Measurements from ENCODE around the gene CMBL. TPM values are rescaled to one million over a fixed set of nuclear protein-coding genes. Genes with fewer than 3 reads are reported as not detected.
A peak's percentile ranks its signal among the peaks of the same experiment; 100 is the strongest.
"Not testable (repeated sequence)": the region's sequence is repeated elsewhere in the genome, so short reads cannot be mapped to it uniquely, and the experiment has no call there.

The CMBL gene
- total and polyA plus RNA-seq, 9 donors, result 24.1 to 89.7 (median 74.4) TPM

DNA sequence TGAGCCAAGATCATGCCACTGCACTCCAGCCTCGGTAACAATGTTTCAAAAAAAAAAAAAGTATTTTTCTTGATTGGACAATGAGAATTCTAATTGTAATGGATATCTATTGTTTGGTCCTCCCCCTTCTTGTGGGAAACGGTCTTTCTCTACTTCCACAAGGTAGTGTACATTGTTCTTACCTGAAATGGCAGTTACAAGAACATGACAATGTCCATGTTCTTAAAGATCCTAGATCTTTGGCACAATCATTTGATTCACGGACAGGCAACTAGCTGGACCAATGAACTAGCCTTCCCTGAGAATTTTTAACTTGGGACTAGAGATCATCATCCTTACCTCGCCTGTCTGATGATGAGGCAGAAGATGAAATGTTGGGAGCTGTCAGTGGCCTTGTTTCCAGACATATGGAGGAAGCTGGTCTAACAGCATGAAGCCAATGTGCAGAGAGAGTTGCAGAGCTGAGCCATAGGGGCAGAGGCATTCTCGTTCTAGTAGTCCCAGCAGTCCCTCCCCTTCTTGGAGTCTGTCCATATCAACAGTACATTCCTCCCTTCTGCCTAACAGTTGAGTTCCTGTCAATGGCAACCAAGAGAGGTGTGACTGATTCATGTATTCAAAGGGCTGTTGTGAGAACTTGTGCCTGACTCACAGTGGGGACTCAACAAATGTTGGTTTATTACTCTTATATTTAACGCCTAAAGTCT lies 43.6 kb upstream of the CMBL start:
- no peaks in the 10 kb centered on the region for H3K9me3 ChIP-seq (replicated peaks; ENCODE audit: control insufficient read depth, low read depth, low read length)
- no peaks in the 10 kb centered on the region for H3K36me3 ChIP-seq (ENCODE audit: control insufficient read depth, insufficient read depth, low read length)
- peaks cover 10% of the 10 kb centered on the region for H3K4me1 ChIP-seq (ENCODE audit: control insufficient read depth, insufficient read depth, low read length)
- H3K27me3 ChIP-seq (ENCODE audit: control insufficient read depth, insufficient read depth, low read length), result no peaks in the 10 kb centered on the region
- WGBS (ENCODE audit: insufficient coverage), result 71% methylated on average over 1 of the region's 6 CpGs
- no peak overlapping the region for H3K27ac ChIP-seq (ENCODE audit: low read length)
- no peak overlapping the region for H3K4me3 ChIP-seq (ENCODE audit: low read length)
- DNase-seq, result no peak

DNA sequence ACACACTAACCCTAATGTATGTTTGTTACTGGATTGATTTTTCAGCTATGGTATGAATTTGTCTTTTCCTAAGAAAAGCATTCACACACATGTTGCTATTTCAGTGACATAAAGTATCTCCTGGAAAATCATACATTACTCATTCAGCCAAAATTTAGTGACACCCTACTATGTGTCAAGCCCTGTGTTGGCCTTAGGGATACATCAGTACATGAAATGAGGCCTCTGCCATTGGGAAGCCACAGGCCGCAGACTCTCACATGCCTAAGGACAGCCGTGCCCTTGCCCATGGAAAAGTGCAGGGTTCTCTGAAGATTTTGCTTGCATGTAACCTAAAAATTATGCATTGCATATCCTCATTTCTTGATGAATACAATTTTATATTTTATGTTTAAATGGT lies 40.6 kb upstream of the CMBL start:
- no peak for DNase-seq
- Histone ChIP-seq H3K4me3 (ENCODE audit: low read length) (no peak overlapping the region), H3K27ac (ENCODE audit: low read length) (no peak overlapping the region), H3K4me1 (ENCODE audit: control insufficient read depth, insufficient read depth, low read length) (peaks cover 10% of the 10 kb centered on the region), H3K27me3 (ENCODE audit: control insufficient read depth, insufficient read depth, low read length) (no peaks in the 10 kb centered on the region), H3K36me3 (ENCODE audit: control insufficient read depth, insufficient read depth, low read length) (no peaks in the 10 kb centered on the region), H3K9me3 (replicated peaks; ENCODE audit: control insufficient read depth, low read depth, low read length) (no peaks in the 10 kb centered on the region)
- WGBS (ENCODE audit: insufficient coverage), result no CpG with 5 or more reads among the region's 2 CpGs

DNA sequence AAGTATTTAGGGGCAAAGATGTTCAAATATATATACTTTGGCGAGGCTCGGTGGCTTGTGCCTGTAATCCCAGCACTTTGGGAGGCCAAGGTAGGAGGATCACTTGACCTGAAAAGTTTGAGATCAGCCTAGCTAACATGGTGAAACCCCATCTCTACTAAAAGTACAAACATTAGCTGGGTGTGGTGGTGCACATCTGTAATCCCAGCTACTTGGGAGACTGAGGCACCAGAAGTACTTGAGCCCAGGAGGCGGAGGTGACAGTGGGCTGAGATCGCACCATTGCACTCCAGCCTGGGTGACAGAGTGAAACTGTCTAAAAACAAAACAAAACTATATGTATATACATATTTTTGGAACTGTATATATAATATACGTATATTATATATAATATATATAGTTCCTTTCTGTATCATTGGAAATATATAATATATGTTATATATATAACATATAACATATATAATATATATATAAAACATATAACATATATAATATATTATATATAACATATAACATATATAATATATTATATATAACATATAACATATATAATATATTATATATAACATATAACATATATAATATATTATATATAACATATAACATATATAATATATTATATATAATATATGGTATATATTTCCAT lies 36.9 kb upstream of the CMBL start:
- no CpG with 5 or more reads among the region's 5 CpGs for WGBS (ENCODE audit: insufficient coverage)
- not testable (repeated sequence) for H3K27ac ChIP-seq (ENCODE audit: low read length); DNase-seq; H3K4me3 ChIP-seq (ENCODE audit: low read length); H3K4me1 ChIP-seq (ENCODE audit: control insufficient read depth, insufficient read depth, low read length); H3K9me3 ChIP-seq (replicated peaks; ENCODE audit: control insufficient read depth, low read depth, low read length); H3K27me3 ChIP-seq (ENCODE audit: control insufficient read depth, insufficient read depth, low read length); H3K36me3 ChIP-seq (ENCODE audit: control insufficient read depth, insufficient read depth, low read length)

DNA sequence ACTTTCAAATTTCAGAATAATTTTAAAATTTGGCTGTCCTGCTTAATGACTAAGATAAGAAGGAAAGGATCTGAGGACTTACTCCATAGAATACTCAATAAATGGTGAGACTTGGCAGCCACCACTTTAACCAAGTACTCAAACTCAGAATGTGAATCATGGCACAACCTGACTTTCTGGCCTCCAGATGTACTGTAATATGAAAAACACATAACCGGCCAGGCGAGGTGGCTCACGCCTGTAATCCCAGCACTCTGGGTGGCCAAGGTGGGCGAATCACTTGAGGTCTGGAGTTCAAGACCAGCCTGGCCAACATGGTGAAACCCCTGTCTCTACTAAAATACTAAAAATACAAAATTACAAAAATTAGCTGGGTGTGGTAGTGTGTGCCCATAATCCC lies 35.8 kb upstream of the CMBL start:
- Histone ChIP-seq H3K36me3 (ENCODE audit: control insufficient read depth, insufficient read depth, low read length) (peaks cover 3% of the 10 kb centered on the region), H3K27me3 (ENCODE audit: control insufficient read depth, insufficient read depth, low read length) (no peaks in the 10 kb centered on the region), H3K27ac (ENCODE audit: low read length) (no peak overlapping the region), H3K4me3 (ENCODE audit: low read length) (no peak overlapping the region), H3K4me1 (ENCODE audit: control insufficient read depth, insufficient read depth, low read length) (no peaks in the 10 kb centered on the region), H3K9me3 (replicated peaks; ENCODE audit: control insufficient read depth, low read depth, low read length) (no peaks in the 10 kb centered on the region)
- no peak for DNase-seq
- no CpG with 5 or more reads among the region's 4 CpGs for WGBS (ENCODE audit: insufficient coverage)

DNA sequence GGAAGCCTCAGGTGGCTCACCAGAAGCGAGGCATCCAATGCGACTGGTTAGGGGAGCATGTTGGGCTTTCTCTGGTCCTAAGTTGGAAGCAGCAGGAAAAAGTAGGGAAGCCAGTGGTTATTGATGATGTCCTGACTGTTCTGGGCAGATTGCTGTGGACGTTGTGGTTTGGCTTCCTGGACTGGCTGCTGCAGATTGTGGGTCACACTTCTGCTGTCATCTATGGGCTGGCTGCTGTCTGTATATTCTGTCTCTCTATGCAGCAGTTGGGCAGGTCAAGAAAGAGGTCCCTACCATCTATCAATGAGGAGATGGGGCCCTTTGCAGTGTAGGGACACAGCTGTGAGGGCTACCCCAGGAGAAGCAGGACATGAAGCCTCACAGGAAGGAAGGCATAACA lies 32.3 kb upstream of the CMBL start:
- 69% methylated on average over 3 of the region's 3 CpGs for WGBS (ENCODE audit: insufficient coverage)

DNA sequence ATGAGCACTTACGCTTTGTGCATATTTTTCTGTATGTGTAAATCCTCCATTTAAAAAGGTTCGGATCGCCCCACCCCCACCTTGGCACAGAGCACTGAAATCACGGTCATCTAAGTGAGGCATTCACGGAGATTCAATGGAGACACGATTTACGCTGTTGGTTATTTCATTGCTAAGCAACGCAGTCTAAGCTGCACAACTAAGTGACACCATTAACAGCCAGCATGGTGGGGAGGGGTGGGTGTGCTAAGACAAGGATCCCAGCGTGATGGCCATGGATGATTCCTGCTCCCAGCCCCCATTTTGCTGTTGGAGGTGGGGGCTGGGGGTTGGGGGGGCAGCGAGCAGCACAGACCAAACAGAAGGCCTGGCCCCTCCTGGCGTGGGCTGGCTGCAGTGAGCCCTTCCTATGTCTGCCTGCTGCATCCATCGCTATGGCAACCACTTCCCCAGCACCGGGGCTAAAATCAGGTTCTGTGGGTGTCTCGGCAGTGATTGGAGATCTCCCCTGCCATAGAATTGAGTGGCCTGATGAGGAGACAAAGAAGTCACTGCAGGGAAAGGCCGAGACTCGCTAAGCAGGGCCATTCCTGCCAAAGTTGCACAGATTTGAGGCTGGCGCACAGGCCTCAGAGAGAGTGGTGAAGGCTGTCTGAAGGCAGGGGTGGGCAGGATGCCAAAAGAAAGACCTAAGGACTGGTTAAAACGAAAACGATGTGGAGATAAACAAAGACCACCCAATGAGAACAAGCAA lies 31.5 kb upstream of the CMBL start:
- Histone ChIP-seq H3K27ac (ENCODE audit: low read length) (no peak overlapping the region), H3K4me1 (ENCODE audit: control insufficient read depth, insufficient read depth, low read length) (peaks cover 1% of the 10 kb centered on the region), H3K27me3 (ENCODE audit: control insufficient read depth, insufficient read depth, low read length) (peaks cover 7% of the 10 kb centered on the region), H3K4me3 (ENCODE audit: low read length) (no peak overlapping the region), H3K36me3 (ENCODE audit: control insufficient read depth, insufficient read depth, low read length) (peaks cover 3% of the 10 kb centered on the region), H3K9me3 (replicated peaks; ENCODE audit: control insufficient read depth, low read depth, low read length) (no peaks in the 10 kb centered on the region)
- 61% methylated on average over 8 of the region's 19 CpGs for WGBS (ENCODE audit: insufficient coverage)
- peak; percentile 37 for DNase-seq

More for the DNA sequence above, 32.3 kb upstream of the CMBL start:
- Histone ChIP-seq H3K4me1 (ENCODE audit: control insufficient read depth, insufficient read depth, low read length) (no peaks in the 10 kb centered on the region), H3K4me3 (ENCODE audit: low read length) (no peak overlapping the region), H3K27me3 (ENCODE audit: control insufficient read depth, insufficient read depth, low read length) (peaks cover under 1% of the 10 kb centered on the region), H3K36me3 (ENCODE audit: control insufficient read depth, insufficient read depth, low read length) (peaks cover 3% of the 10 kb centered on the region), H3K9me3 (replicated peaks; ENCODE audit: control insufficient read depth, low read depth, low read length) (no peaks in the 10 kb centered on the region), H3K27ac (ENCODE audit: low read length) (no peak overlapping the region)
- DNase-seq, result no peak

DNA sequence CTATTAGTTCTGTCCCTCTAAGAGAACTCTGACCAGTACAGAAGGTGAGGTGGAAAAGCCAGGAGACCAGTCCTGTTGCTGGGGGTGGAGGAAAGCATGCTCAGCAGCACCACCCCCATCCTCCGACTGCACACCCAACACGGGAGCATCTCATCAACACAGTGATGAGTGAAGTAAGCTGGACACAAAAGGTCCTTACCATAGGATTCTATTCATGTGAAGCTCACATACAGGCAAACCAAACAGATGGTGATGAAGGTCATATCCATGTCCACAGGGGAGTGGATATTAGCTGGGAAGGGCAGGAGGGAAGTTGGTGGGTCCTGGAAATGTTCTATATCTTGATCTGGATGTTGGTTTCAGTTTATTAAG lies 31.0 kb upstream of the CMBL start:
- no CpG with 5 or more reads among the region's 2 CpGs for WGBS (ENCODE audit: insufficient coverage)
- Histone ChIP-seq H3K4me1 (ENCODE audit: control insufficient read depth, insufficient read depth, low read length) (peaks cover 6% of the 10 kb centered on the region), H3K9me3 (replicated peaks; ENCODE audit: control insufficient read depth, low read depth, low read length) (no peaks in the 10 kb centered on the region), H3K27me3 (ENCODE audit: control insufficient read depth, insufficient read depth, low read length) (peaks cover 12% of the 10 kb centered on the region), H3K27ac (ENCODE audit: low read length) (no peak overlapping the region), H3K4me3 (ENCODE audit: low read length) (no peak overlapping the region), H3K36me3 (ENCODE audit: control insufficient read depth, insufficient read depth, low read length) (peaks cover 3% of the 10 kb centered on the region)
- DNase-seq, result no peak

DNA sequence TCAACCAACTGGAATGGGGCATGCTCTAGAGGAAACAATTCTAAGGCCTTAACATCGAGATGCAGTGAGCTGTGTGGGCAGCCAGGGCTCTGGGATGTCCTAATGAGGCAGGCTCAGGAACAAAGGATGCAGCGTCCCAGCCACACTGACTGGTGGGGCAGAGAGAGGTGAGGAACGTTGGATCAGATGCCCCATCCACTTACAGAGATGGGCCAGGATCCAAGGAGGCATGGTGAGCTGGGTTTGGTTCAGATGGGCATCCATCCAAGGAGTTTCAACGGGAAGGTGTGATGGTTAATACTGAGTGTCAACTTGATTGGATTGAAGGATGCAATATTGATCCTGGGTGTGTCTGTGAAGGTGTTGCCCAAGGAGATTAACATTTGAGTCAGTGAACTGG lies 30.3 kb upstream of the CMBL start:
- Histone ChIP-seq H3K27ac (ENCODE audit: low read length) (no peak overlapping the region), H3K27me3 (ENCODE audit: control insufficient read depth, insufficient read depth, low read length) (peaks cover 19% of the 10 kb centered on the region), H3K4me1 (ENCODE audit: control insufficient read depth, insufficient read depth, low read length) (peaks cover 10% of the 10 kb centered on the region), H3K9me3 (replicated peaks; ENCODE audit: control insufficient read depth, low read depth, low read length) (no peaks in the 10 kb centered on the region), H3K4me3 (ENCODE audit: low read length) (no peak overlapping the region), H3K36me3 (ENCODE audit: control insufficient read depth, insufficient read depth, low read length) (peaks cover 2% of the 10 kb centered on the region)
- no peak for DNase-seq
- WGBS (ENCODE audit: insufficient coverage), result 79% methylated on average over 4 of the region's 4 CpGs

DNA sequence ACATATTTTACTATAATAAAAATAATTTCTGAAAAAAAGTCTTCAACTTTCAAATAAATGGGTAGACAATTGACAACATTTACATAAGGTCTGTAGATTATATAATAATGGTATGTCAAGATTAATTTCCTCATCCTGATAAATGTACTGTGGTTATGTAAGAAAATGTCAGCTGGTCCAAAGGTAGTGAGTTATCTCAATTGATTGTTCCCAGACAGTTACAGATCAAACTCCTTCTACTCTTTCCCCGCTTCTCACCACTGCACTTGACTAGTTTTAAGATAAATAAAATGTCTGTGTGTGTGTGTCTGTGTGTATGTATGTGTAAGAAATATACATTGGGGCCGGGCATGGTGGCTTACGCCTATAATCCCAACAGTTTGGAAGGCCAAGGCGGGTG lies 29.4 kb upstream of the CMBL start:
- Histone ChIP-seq H3K27me3 (ENCODE audit: control insufficient read depth, insufficient read depth, low read length) (peaks cover 22% of the 10 kb centered on the region), H3K4me3 (ENCODE audit: low read length) (no peak overlapping the region), H3K36me3 (ENCODE audit: control insufficient read depth, insufficient read depth, low read length) (no peaks in the 10 kb centered on the region), H3K4me1 (ENCODE audit: control insufficient read depth, insufficient read depth, low read length) (peaks cover 17% of the 10 kb centered on the region), H3K27ac (ENCODE audit: low read length) (no peak overlapping the region), H3K9me3 (replicated peaks; ENCODE audit: control insufficient read depth, low read depth, low read length) (no peaks in the 10 kb centered on the region)
- no peak for DNase-seq
- 89% methylated on average over 3 of the region's 4 CpGs for WGBS (ENCODE audit: insufficient coverage)

DNA sequence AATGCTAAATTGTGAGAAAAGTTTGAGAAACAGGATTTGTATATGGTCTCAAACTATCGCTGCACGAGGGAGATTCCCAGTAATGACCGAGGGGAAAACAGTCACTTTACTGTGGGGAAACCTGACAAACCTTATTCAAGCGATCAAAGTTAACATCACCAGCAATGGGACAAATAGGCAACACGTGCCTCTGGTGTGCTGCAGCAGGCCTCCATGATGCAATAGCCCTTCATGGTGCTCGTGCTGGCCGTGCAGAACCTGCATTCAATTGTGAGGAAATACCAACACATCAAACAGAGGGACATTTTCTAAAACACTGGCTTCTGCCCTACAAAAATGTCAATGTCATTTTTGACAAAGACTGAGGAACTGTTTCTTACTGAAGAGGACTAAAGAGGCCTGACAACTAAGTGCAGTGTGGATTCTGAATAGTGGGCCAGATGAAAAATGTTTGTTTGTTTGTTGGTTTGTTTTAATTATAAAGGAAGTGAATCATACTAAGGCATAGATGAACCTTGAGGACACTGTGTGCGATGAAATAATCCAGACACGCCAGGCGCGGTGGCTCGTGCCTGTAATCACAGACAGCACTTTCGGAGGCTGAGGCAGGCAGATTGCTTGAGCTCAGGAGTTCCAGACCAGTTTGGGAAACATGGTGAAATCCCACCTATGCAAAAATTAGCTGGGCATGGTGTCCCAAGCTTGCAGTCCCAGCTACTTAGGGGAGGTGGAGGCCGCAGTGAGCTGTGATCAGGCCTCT lies 28.2 kb upstream of the CMBL start:
- no peak overlapping the region for H3K4me3 ChIP-seq (ENCODE audit: low read length)
- peaks cover 29% of the 10 kb centered on the region for H3K4me1 ChIP-seq (ENCODE audit: control insufficient read depth, insufficient read depth, low read length)
- H3K36me3 ChIP-seq (ENCODE audit: control insufficient read depth, insufficient read depth, low read length), result no peaks in the 10 kb centered on the region
- H3K27ac ChIP-seq (ENCODE audit: low read length), result no peak overlapping the region
- WGBS (ENCODE audit: insufficient coverage), result 93% methylated on average over 12 of the region's 14 CpGs
- no peaks in the 10 kb centered on the region for H3K9me3 ChIP-seq (replicated peaks; ENCODE audit: control insufficient read depth, low read depth, low read length)
- peaks cover 22% of the 10 kb centered on the region for H3K27me3 ChIP-seq (ENCODE audit: control insufficient read depth, insufficient read depth, low read length)
- no peak for DNase-seq

All from muscle of leg (tissue), 11 donors.